ENCODE results near the gene CRB1. TPM values are rescaled to one million over a fixed set of nuclear protein-coding genes. Genes with fewer than 3 reads are reported as not detected.

The CRB1 gene
- total and polyA plus RNA-seq, 8 donors, result 0.08 to 0.73 TPM; not detected in 6

DNA sequence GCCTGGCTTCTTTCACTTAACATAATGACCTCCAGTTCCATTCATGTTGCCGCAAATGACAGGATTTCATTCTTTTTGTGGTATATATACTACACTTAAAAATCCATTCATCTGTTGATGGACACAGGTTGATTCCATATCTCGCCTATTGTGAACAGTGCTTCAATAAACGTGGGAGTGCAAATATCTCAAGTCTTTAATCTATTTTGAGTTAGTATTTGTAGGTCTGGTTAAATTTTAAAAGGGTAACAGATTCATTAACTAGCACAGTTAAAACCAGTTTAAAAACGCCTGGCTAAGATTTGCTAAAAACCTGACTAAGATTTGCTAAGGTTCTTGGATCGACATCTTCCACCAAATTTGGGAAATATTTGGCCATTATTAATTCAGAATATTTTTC is 45.7 kb downstream of the CRB1 start:
- intact Hi-C loops (cut with DNase I; ENCODE audit: low total_unique reads), result no loop called here
- peak in 1 of 2 donors; percentile 43 for DNase-seq
- WGBS, 5 donors, result 27 to 43% (median 30%) methylated on average over 5 of the region's 5 CpGs
- Histone ChIP-seq H3K4me1 (no peaks in the 10 kb centered on the region), H3K9me3 (no peaks in the 10 kb centered on the region), H3K27ac (no peak overlapping the region), H3K4me3 (no peak overlapping the region), H3K36me3 (no peaks in the 10 kb centered on the region), H3K27me3 (no peaks in the 10 kb centered on the region)
- no peak for TF ChIP-seq POLR2AphosphoS5 (IDR thresholded peaks at IDR 0.05)
- no peak for TF ChIP-seq EP300 (IDR thresholded peaks at IDR 0.05)
- TF ChIP-seq POLR2A (IDR thresholded peaks at IDR 0.05), result no peak
- TF ChIP-seq, protein P1, sequence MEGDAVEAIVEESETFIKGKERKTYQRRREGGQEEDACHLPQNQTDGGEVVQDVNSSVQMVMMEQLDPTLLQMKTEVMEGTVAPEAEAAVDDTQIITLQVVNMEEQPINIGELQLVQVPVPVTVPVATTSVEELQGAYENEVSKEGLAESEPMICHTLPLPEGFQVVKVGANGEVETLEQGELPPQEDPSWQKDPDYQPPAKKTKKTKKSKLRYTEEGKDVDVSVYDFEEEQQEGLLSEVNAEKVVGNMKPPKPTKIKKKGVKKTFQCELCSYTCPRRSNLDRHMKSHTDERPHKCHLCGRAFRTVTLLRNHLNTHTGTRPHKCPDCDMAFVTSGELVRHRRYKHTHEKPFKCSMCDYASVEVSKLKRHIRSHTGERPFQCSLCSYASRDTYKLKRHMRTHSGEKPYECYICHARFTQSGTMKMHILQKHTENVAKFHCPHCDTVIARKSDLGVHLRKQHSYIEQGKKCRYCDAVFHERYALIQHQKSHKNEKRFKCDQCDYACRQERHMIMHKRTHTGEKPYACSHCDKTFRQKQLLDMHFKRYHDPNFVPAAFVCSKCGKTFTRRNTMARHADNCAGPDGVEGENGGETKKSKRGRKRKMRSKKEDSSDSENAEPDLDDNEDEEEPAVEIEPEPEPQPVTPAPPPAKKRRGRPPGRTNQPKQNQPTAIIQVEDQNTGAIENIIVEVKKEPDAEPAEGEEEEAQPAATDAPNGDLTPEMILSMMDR (IDR thresholded peaks at IDR 0.05), result no peak

DNA sequence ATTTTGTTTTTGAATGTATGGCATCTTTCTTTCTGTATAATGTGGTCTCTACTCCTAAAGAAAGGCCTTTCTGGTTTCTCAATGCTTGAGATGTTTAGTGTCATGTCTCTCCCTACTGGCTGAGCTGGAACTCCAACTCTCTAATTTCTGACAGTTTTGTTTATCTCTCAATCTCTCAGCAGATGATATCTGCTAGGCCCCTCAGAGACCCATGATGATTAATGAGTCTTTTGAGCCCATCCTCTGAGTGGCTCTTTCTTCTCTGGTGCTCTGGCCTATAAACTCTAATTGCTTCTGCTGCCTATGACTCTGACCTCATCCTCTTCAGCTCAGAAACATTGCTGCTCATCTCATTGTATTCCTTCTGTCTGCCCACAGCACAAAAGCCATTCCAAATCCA is 46.6 kb downstream of the CRB1 start:
- H3K27me3 ChIP-seq, result no peaks in the 10 kb centered on the region
- TF ChIP-seq EP300 (IDR thresholded peaks at IDR 0.05), result no peak
- TF ChIP-seq POLR2A (IDR thresholded peaks at IDR 0.05), result no peak
- no peak for TF ChIP-seq POLR2AphosphoS5 (IDR thresholded peaks at IDR 0.05)
- TF ChIP-seq, protein P1 (IDR thresholded peaks at IDR 0.05), result no peak
- DNase-seq, result peak in 1 of 2 donors; percentile 38
- H3K9me3 ChIP-seq, result no peaks in the 10 kb centered on the region
- no peaks in the 10 kb centered on the region for H3K4me1 ChIP-seq
- no peak overlapping the region for H3K27ac ChIP-seq
- intact Hi-C loops (cut with DNase I; ENCODE audit: low total_unique reads), result no loop called here
- no peaks in the 10 kb centered on the region for H3K36me3 ChIP-seq
- H3K4me3 ChIP-seq, result no peak overlapping the region

DNA sequence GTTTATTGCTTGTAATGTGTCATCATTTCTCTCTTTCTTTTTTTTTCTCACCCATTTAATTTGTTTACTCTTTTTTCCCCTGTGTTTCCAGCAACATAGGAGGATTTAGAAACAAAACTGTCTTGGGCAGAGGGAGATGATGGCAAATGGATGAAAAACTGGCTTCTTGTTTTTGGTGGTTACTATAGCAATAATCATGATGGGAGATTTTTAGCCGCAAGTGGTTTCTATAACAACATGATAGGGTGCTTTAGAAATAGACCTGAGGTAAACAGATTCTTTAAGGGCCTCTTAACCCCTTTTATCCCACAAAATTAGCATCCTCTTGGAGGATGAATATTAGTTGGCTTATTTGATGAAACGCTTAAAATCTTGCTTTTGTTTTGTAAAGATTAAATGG is 51.6 kb downstream of the CRB1 start:
- intact Hi-C loops (cut with DNase I; ENCODE audit: low total_unique reads), result no loop called here
- WGBS, 5 donors, result 50 to 67% (median 59%) methylated on average over 2 of the region's 2 CpGs
- Histone ChIP-seq H3K36me3 (no peaks in the 10 kb centered on the region), H3K27ac (no peak overlapping the region), H3K4me3 (no peak overlapping the region), H3K9me3 (no peaks in the 10 kb centered on the region), H3K4me1 (peaks cover 0 to 5% (median 0%) of the 10 kb centered on the region in 4 donors), H3K27me3 (no peaks in the 10 kb centered on the region)
- DNase-seq, result no peak
- TF ChIP-seq POLR2AphosphoS5 (IDR thresholded peaks at IDR 0.05) (no peak), POLR2A (IDR thresholded peaks at IDR 0.05) (no peak)

DNA sequence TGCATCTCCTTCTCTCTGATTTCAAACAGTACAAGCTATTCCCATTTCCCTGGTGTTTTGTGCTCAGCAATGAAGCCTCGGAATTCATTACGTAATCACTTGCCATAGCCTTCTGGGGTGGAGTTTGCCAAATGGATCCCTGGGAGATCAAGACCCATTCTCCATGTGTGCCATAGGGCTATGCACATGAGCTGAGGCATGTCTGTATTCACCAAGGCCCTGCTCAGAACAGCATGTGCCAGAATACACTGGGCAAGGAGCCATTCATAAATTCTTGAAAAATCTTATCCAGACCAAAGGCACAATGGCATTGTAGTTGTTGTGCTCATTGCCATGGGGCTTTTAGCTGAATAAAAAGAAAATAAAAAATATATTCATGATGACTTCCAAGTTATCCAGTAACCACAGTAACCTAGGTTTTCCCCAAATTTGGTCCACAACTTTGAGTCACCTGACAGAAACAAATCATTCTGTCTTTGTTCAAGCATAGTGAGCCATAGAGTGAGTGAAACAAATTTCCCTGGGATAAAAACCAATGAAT is 53.0 kb downstream of the CRB1 start:
- peak in 1 of 2 donors; percentile 35 for DNase-seq
- intact Hi-C loops (cut with DNase I; ENCODE audit: low total_unique reads), result no loop called here
- Histone ChIP-seq H3K9me3 (no peaks in the 10 kb centered on the region), H3K4me3 (no peak overlapping the region), H3K4me1 (peaks cover 0 to 5% (median 0%) of the 10 kb centered on the region in 4 donors), H3K27me3 (no peaks in the 10 kb centered on the region), H3K27ac (no peak overlapping the region), H3K36me3 (no peaks in the 10 kb centered on the region)
- WGBS, 5 donors, result 48 to 65% (median 59%) methylated on average over 2 of the region's 2 CpGs
- TF ChIP-seq POLR2A (IDR thresholded peaks at IDR 0.05), result no peak

DNA sequence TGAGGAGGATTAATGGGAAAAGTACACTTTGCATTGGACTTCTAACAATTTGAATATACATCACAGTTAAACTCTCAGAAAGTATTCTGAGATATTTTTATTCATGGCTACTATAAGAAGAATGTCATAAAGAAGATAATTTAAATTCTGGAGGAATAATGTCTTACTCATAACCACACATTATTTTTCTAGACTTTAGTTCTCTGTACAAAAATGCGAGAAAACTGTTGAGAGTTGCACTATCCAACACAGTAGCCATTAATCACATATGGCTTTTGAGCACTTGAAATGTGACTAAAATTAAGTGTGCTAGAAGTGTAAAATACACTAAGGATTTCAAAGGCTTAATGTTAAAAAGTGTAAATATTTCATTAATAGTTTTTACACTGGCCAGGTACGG is 53.8 kb downstream of the CRB1 start:
- DNase-seq, result no peak
- Histone ChIP-seq H3K9me3 (no peaks in the 10 kb centered on the region), H3K4me1 (peaks cover 0 to 5% (median 0%) of the 10 kb centered on the region in 4 donors), H3K4me3 (no peak overlapping the region), H3K27ac (no peak overlapping the region), H3K27me3 (no peaks in the 10 kb centered on the region), H3K36me3 (no peaks in the 10 kb centered on the region)
- intact Hi-C loops (cut with DNase I; ENCODE audit: low total_unique reads), result no loop called here
- TF ChIP-seq, protein P1 (IDR thresholded peaks at IDR 0.05), result no peak
- TF ChIP-seq POLR2AphosphoS5 (IDR thresholded peaks at IDR 0.05) (no peak), EP300 (IDR thresholded peaks at IDR 0.05) (no peak), POLR2A (IDR thresholded peaks at IDR 0.05) (no peak)
- WGBS, 5 donors, result 92 to 97% (median 93%) methylated on average over 2 of the region's 2 CpGs
